Measurements from ENCODE around the gene TOM1.

GRCh38 chr22:35314161-35314942 lies 14.7 kb downstream of the TOM1 start:
- no peak for TF ChIP-seq CTCF (IDR thresholded peaks at IDR 0.05 in 8 of 11, conservative IDR thresholded peaks at IDR 0.05 in 3 of 11)
- TF ChIP-seq POLR2AphosphoS5 (IDR thresholded peaks at IDR 0.05): peak in 1 of 3 donors; percentile 16
